Loucy (cell line): ENCODE data around the gene SLC9A9.

Experiments
- CTCF ChIP-seq: fragments of 200-600 bp; sonication (generic); conservative IDR thresholded peaks from 2 replicates; pipeline ENCODE4 v1.5.1; 2014; ENCODE audit warnings: mild to moderate bottlenecking, antibody characterized with exemption, low read length
- EZH2phosphoT487 ChIP-seq: fragments of 200-600 bp; IDR thresholded peaks from 2 replicates; pipeline ENCODE4 v1.6.1; 2018; ENCODE audit warnings: antibody characterized with exemption, mild to moderate bottlenecking, moderate library complexity, borderline replicate concordance

GRCh38 chr3:143333367-143333766 lies 514.9 kb downstream of the SLC9A9 start:
- TF ChIP-seq CTCF (no peak), EZH2phosphoT487 (no peak)
